Measurements from ENCODE around the gene SPEG.

- TF ChIP-seq CTCF (IDR thresholded peaks at IDR 0.05) (no peak), POLR2AphosphoS5 (IDR thresholded peaks at IDR 0.05) (no peak), POLR2A (IDR thresholded peaks at IDR 0.05) (no peak)
Measured at GRCh38 chr2:219384859-219385258, 49.8 kb upstream of the SPEG start.
